NCI-H1694 (cell line): ENCODE data around the gene WWP2.
"Not testable (repeated sequence)": the region's sequence is repeated elsewhere in the genome, so short reads cannot be mapped to it uniquely, and the experiment has no call there.

Experiments
- DNase-seq: peaks from one replicate; lab custom pipeline; 2025; lab: John Stamatoyannopoulos, UW

WWP2 gene

GRCh38 chr16:69745959-69746358 lies 16.2 kb upstream of the WWP2 start:
- no peak for DNase-seq

GRCh38 chr16:69747115-69747514 lies 15.0 kb upstream of the WWP2 start:
- no peak for DNase-seq

- DNase-seq: no peak
Measured at GRCh38 chr16:69748694-69749345, 13.3 kb upstream of the WWP2 start.

- DNase-seq: no peak
Measured at GRCh38 chr16:69754143-69754468, 8.0 kb upstream of the WWP2 start.

GRCh38 chr16:69754469-69755310 lies 7.4 kb upstream of the WWP2 start, which contains the start of gene NOB1:
TSS of gene NOB1 (minus strand) at chr16:69754926. CDS start at chr16:69754910, 16 bp downstream.
- peak; percentile 87 for DNase-seq

- no peak for DNase-seq
Measured at GRCh38 chr16:69756705-69757104, 5.4 kb upstream of the WWP2 start.

- DNase-seq: not testable (repeated sequence)
Measured at GRCh38 chr16:69757375-69757774, 4.8 kb upstream of the WWP2 start.

- DNase-seq: no peak
Measured at GRCh38 chr16:69762814-69763598, 874 bp downstream of the WWP2 start.

- no peak for DNase-seq
Measured at GRCh38 chr16:69763599-69763942, 1.4 kb downstream of the WWP2 start.

GRCh38 chr16:69767459-69768229 lies 5.5 kb downstream of the WWP2 start:
- DNase-seq: no peak

GRCh38 chr16:69768666-69769065 lies 6.5 kb downstream of the WWP2 start:
- no peak for DNase-seq

- no peak for DNase-seq
Measured at GRCh38 chr16:69769404-69769803, 7.3 kb downstream of the WWP2 start.

GRCh38 chr16:69771651-69771967 lies 9.5 kb downstream of the WWP2 start:
- DNase-seq: no peak

GRCh38 chr16:69773260-69773947 lies 11.3 kb downstream of the WWP2 start:
- no peak for DNase-seq

- DNase-seq: no peak
Measured at GRCh38 chr16:69775563-69775962, 13.4 kb downstream of the WWP2 start.

GRCh38 chr16:69779724-69780123 lies 17.6 kb downstream of the WWP2 start:
- DNase-seq: no peak

GRCh38 chr16:69781118-69781517 lies 19.0 kb downstream of the WWP2 start:
- DNase-seq: no peak

- DNase-seq: no peak
Measured at GRCh38 chr16:69784586-69784985, 22.5 kb downstream of the WWP2 start.

GRCh38 chr16:69787883-69788282 lies 25.8 kb downstream of the WWP2 start:
- DNase-seq: no peak

- DNase-seq: not testable (repeated sequence)
Measured at GRCh38 chr16:69791391-69791847, 29.3 kb downstream of the WWP2 start.

GRCh38 chr16:69793526-69793925 lies 31.4 kb downstream of the WWP2 start:
- DNase-seq: no peak

GRCh38 chr16:69794486-69794885 lies 32.4 kb downstream of the WWP2 start:
- no peak for DNase-seq
